ENCODE data around the gene SP8. TPM values are rescaled to one million over a fixed set of nuclear protein-coding genes. Genes with fewer than 3 reads are reported as not detected.

Gene SP8
- total RNA-seq, 1 donor from 2014 or later = 19.8 TPM

- H3K4me1 ChIP-seq = peaks cover 75% of the 10 kb centered on the region
- no peaks in the 10 kb centered on the region for H4K20me1 ChIP-seq (ENCODE audit: low read depth)
- H3K9ac ChIP-seq = no peak overlapping the region
- H3K27ac ChIP-seq = no peak overlapping the region
- TF ChIP-seq EZH2phosphoT487 (IDR thresholded peaks at IDR 0.05) = no peak
- no peak for TF ChIP-seq EZH2 (IDR thresholded peaks at IDR 0.05)
- TF ChIP-seq CTCF (IDR thresholded peaks at IDR 0.05) = no peak
- peaks cover 20% of the 10 kb centered on the region for H3K79me2 ChIP-seq (ENCODE audit: low read depth)
- H3K4me3 ChIP-seq = peak overlapping the region; percentile 89
- no peak overlapping the region for H3K27ac Mint-ChIP-seq
- peaks cover 52% of the 10 kb centered on the region for H3K27me3 Mint-ChIP-seq (ENCODE audit: insufficient read depth, low read depth)
- peaks cover 73% of the 10 kb centered on the region for H3K4me1 Mint-ChIP-seq
- H3K27me3 ChIP-seq = peaks cover 51% of the 10 kb centered on the region
- H2AFZ ChIP-seq (replicated peaks) = no peak overlapping the region
- no peak overlapping the region for H3K4me3 Mint-ChIP-seq
- H3K4me2 ChIP-seq = peak overlapping the region; percentile 84
- H3F3A ChIP-seq (ENCODE audit: low read depth) = peaks cover 87% of the 10 kb centered on the region
- H3K36me3 ChIP-seq = no peaks in the 10 kb centered on the region
- no peaks in the 10 kb centered on the region for H3K9me3 ChIP-seq (ENCODE audit: low read depth)
- no peaks in the 10 kb centered on the region for H3K36me3 Mint-ChIP-seq
- no peak for DNase-seq (ENCODE audit: low spot score)
- no peaks in the 10 kb centered on the region for H3K9me3 Mint-ChIP-seq
Measured at GRCh38 chr7:20795361-20795760, 8.7 kb upstream of the SP8 start.

GRCh38 chr7:20794676-20795075 lies 8.0 kb upstream of the SP8 start:
- H3K4me2 ChIP-seq = peak overlapping the region; percentile 83
- H3K27ac ChIP-seq = no peak overlapping the region
- H3K9me3 ChIP-seq (ENCODE audit: low read depth) = no peaks in the 10 kb centered on the region
- no peaks in the 10 kb centered on the region for H3K36me3 ChIP-seq
- H3K79me2 ChIP-seq (ENCODE audit: low read depth) = peaks cover 20% of the 10 kb centered on the region
- Mint-ChIP-seq H3K36me3 (no peaks in the 10 kb centered on the region), H3K27ac (peak overlapping the region; percentile 5), H3K9me3 (no peaks in the 10 kb centered on the region), H3K4me3 (peak overlapping the region; percentile 17), H3K27me3 (ENCODE audit: insufficient read depth, low read depth) (peaks cover 56% of the 10 kb centered on the region), H3K4me1 (peaks cover 72% of the 10 kb centered on the region)
- TF ChIP-seq EZH2phosphoT487 (IDR thresholded peaks at IDR 0.05) (no peak), CTCF (IDR thresholded peaks at IDR 0.05) (no peak), EZH2 (IDR thresholded peaks at IDR 0.05) (no peak)
- H2AFZ ChIP-seq (replicated peaks) = no peak overlapping the region
- no peak overlapping the region for H3K9ac ChIP-seq
- H3K27me3 ChIP-seq = peaks cover 58% of the 10 kb centered on the region
- peak overlapping the region; percentile 49 for H3K4me3 ChIP-seq
- H4K20me1 ChIP-seq (ENCODE audit: low read depth) = no peaks in the 10 kb centered on the region
- peak; percentile 28 for DNase-seq (ENCODE audit: low spot score)
- peaks cover 86% of the 10 kb centered on the region for H3F3A ChIP-seq (ENCODE audit: low read depth)
- H3K4me1 ChIP-seq = peaks cover 75% of the 10 kb centered on the region

DNA sequence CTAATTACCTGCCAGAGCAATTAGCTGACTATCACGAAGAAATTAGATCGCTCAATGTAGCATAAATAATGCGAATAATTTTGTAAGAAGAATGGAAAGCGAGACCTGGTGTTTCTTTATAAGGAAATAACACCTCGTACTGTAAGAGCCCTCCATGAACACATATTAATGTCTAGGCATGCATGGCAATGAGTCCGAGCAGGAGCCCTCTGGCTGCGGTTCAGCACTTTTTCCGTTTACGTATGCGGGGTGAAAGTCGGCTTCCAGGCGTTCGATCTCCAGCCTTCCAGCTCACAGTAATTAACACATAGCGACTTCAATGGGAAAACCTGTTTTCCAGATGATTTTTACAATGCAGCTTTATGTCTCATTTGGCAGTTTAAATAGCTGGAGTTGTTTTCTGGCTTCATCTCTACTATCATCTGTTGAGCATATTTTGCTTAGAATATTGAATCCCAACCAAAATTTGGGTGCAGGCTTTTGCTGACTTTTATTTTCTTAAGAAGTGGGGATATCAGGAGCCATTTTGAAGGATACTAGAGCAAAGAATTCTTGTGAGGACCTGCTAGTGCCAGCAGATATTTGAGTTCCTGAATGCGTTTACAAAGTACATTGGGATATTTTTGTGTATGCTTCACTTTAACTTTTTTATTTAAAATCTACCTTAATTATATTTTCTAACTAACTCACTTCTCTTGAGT lies 7.2 kb upstream of the SP8 start:
- H3K9ac ChIP-seq = no peak overlapping the region
- Mint-ChIP-seq H3K36me3 (no peaks in the 10 kb centered on the region), H3K4me3 (peak overlapping the region; percentile 85), H3K9me3 (no peaks in the 10 kb centered on the region), H3K4me1 (peaks cover 67% of the 10 kb centered on the region), H3K27me3 (ENCODE audit: insufficient read depth, low read depth) (peaks cover 53% of the 10 kb centered on the region), H3K27ac (peak overlapping the region; percentile 69)
- no peak for TF ChIP-seq CTCF (IDR thresholded peaks at IDR 0.05)
- TF ChIP-seq EZH2phosphoT487 (IDR thresholded peaks at IDR 0.05) = peak; percentile 38
- no peak overlapping the region for H2AFZ ChIP-seq (replicated peaks)
- H3K36me3 ChIP-seq = no peaks in the 10 kb centered on the region
- DNase-seq (ENCODE audit: low spot score) = peak; percentile 74
- H3K4me1 ChIP-seq = peaks cover 75% of the 10 kb centered on the region
- no peak overlapping the region for H3K27ac ChIP-seq
- peaks cover 20% of the 10 kb centered on the region for H3K79me2 ChIP-seq (ENCODE audit: low read depth)
- H3F3A ChIP-seq (ENCODE audit: low read depth) = peaks cover 78% of the 10 kb centered on the region
- H4K20me1 ChIP-seq (ENCODE audit: low read depth) = no peaks in the 10 kb centered on the region
- peaks cover 66% of the 10 kb centered on the region for H3K27me3 ChIP-seq
- H3K9me3 ChIP-seq (ENCODE audit: low read depth) = no peaks in the 10 kb centered on the region
- peak overlapping the region; percentile 83 for H3K4me2 ChIP-seq
- peak overlapping the region; percentile 49 for H3K4me3 ChIP-seq

Measured in neural progenitor cell (in vitro differentiated cells).